WERI-Rb-1 (cell line): ENCODE data around the gene CXCL6.

Experiments used
- DNase-seq: peaks from one replicate; pipeline ENCODE4 v3.0.0-alpha.2; 2020
- H3K27ac ChIP-seq: fragments of 250-450 bp; sonication (Bioruptor Pico); 2 replicates; pipeline ENCODE4 v1.5.1; 2020; ENCODE audit warnings: mild to moderate bottlenecking, moderate library complexity
- H3K27me3 ChIP-seq: fragments of 250-450 bp; sonication (Bioruptor Pico); 2 replicates; pipeline ENCODE4 v1.5.1; 2021; ENCODE audit warnings: mild to moderate bottlenecking, low read depth, moderate library complexity; ENCODE audit not compliant: insufficient read depth, severe bottlenecking
- H3K36me3 ChIP-seq: fragments of 250-450 bp; sonication (Bioruptor Pico); 2 replicates; pipeline ENCODE4 v1.5.1; 2020; ENCODE audit warnings: mild to moderate bottlenecking, moderate library complexity
- H3K4me3 ChIP-seq: 2 replicates; pipeline ENCODE4 v1.5.1; 2011; ENCODE audit warnings: low read depth, mild to moderate bottlenecking, control low read depth, low read length
- H3K9me3 ChIP-seq: fragments of 250-450 bp; sonication (Bioruptor Pico); 2 replicates; pipeline ENCODE4 v1.5.1; 2021; ENCODE audit warnings: mild to moderate bottlenecking, moderate library complexity; ENCODE audit not compliant: severe bottlenecking
- CTCF ChIP-seq: IDR thresholded peaks from 2 replicates; pipeline ENCODE4 v1.5.1; 2011; ENCODE audit warnings: low read depth, mild to moderate bottlenecking, control low read depth, inconsistent platforms, low read length

CXCL6 gene

DNA sequence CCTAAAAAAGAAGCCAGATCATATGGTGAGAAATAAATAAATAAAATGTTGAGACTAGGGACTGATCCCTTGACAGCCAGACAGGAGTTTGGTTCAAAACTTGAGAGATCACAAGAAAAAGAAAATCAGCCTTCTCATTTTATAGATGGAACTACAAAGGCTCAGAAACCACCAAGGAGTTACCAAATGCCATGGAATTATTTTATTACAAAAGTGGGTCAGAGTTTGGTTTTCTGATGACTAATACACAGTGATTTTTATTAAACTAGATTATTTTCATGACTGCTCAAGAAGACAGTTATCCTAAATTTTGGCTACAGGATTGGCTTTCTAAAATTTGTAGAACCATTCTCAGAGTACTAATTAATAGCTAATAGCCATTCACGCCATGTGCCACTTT is 38.9 kb downstream of the CXCL6 start:
- H3K36me3 ChIP-seq, result no peaks in the 10 kb centered on the region
- DNase-seq, result no peak
- H3K27me3 ChIP-seq, result no peaks in the 10 kb centered on the region
- TF ChIP-seq CTCF, result no peak
- H3K9me3 ChIP-seq, result no peaks in the 10 kb centered on the region
- H3K4me3 ChIP-seq, result no peak overlapping the region
- H3K27ac ChIP-seq, result no peak overlapping the region

GRCh38 chr4:73883306-73883705 is 46.8 kb downstream of the CXCL6 start:
- DNase-seq, result no peak
- TF ChIP-seq CTCF, result no peak
- no peaks in the 10 kb centered on the region for H3K9me3 ChIP-seq
- H3K27ac ChIP-seq, result no peak overlapping the region
- no peak overlapping the region for H3K4me3 ChIP-seq
- no peaks in the 10 kb centered on the region for H3K27me3 ChIP-seq
- no peaks in the 10 kb centered on the region for H3K36me3 ChIP-seq

GRCh38 chr4:73885574-73886267 is 49.2 kb downstream of the CXCL6 start:
- no peak for TF ChIP-seq CTCF
- no peak for DNase-seq
- H3K27ac ChIP-seq, result no peak overlapping the region
- H3K9me3 ChIP-seq, result no peaks in the 10 kb centered on the region
- H3K27me3 ChIP-seq, result no peaks in the 10 kb centered on the region
- H3K4me3 ChIP-seq, result no peak overlapping the region
- H3K36me3 ChIP-seq, result no peaks in the 10 kb centered on the region
